ENCODE measurements around the gene POLD1.
A peak's percentile ranks its signal among the peaks of the same experiment; 100 is the strongest.

Gene POLD1

GRCh38 chr19:50392759-50393158 is 8.6 kb downstream of the POLD1 start:
- DNase-seq, result no peak

- no peak for DNase-seq
Measured at GRCh38 chr19:50393589-50393988, 9.4 kb downstream of the POLD1 start.

- no peak for DNase-seq
Measured at GRCh38 chr19:50394017-50394416, 9.9 kb downstream of the POLD1 start.

- DNase-seq, result no peak
Measured at GRCh38 chr19:50398675-50399367, 14.7 kb downstream of the POLD1 start.

- no peak for DNase-seq
Measured at GRCh38 chr19:50399368-50399745, 15.2 kb downstream of the POLD1 start.

GRCh38 chr19:50401605-50402450 is 17.7 kb downstream of the POLD1 start:
- DNase-seq, result no peak

- DNase-seq, result no peak
Measured at GRCh38 chr19:50402544-50403301, 18.6 kb downstream of the POLD1 start.

GRCh38 chr19:50406156-50406820 is 22.1 kb downstream of the POLD1 start:
- DNase-seq, result no peak

- DNase-seq, result no peak
Measured at GRCh38 chr19:50406829-50407228, 22.7 kb downstream of the POLD1 start.

GRCh38 chr19:50409347-50409746 is 25.2 kb downstream of the POLD1 start:
- no peak for DNase-seq

- DNase-seq, result no peak
Measured at GRCh38 chr19:50410109-50410508, 26.0 kb downstream of the POLD1 start.

GRCh38 chr19:50412419-50412818 is 28.3 kb downstream of the POLD1 start:
- DNase-seq, result no peak

- no peak for DNase-seq
Measured at GRCh38 chr19:50413096-50413495, 28.9 kb downstream of the POLD1 start.

GRCh38 chr19:50413531-50413930 is 29.4 kb downstream of the POLD1 start:
- DNase-seq, result no peak

- DNase-seq, result peak; percentile 72
Measured at GRCh38 chr19:50414864-50415660, 30.9 kb downstream of the POLD1 start.

GRCh38 chr19:50415661-50416033 is 31.5 kb downstream of the POLD1 start:
- no peak for DNase-seq

- DNase-seq, result no peak
Measured at GRCh38 chr19:50416034-50416977, 32.2 kb downstream of the POLD1 start.

- no peak for DNase-seq
Measured at GRCh38 chr19:50417111-50418081, 33.2 kb downstream of the POLD1 start.

- no peak for DNase-seq
Measured at GRCh38 chr19:50418176-50419021, 34.3 kb downstream of the POLD1 start, which contains the start of gene SPIB. Gene SPIB, plus strand, starts transcription at chr19:50418938. Its CDS starts 25 bp downstream, at chr19:50418963.
